Natural killer cell (primary cell): Measurements from ENCODE around the gene TRIM36. TPM values are rescaled to one million over a fixed set of nuclear protein-coding genes. Genes with fewer than 3 reads are reported as not detected.

ENCODE experiments used
- ATAC-seq, 3 donors: fragments of 150-1000 bp in 2 of 3; fragments of 200-7000 bp in 1 of 3; cut with Tn5 transposase; 1 replicate in 1 of 3; 2 replicates in 2 of 3; pipeline ENCODE4 v1.10.0; 2021; ENCODE audit warnings: mild to moderate bottlenecking in 2 of 3, moderate library complexity in 2 of 3
- DNase-seq, 2 donors: peaks; one replicate each; pipeline versions ENCODE4 v3.0.0 to v3.0.0-alpha.2; 2013 to 2021; ENCODE audit warnings: mixed read lengths in 1 of 2
- H3K27ac ChIP-seq: one replicate; pipeline ENCODE4 v1.5.1; 2013; ENCODE audit warnings: mild to moderate bottlenecking, low read length
- H3K27me3 ChIP-seq: one replicate; pipeline ENCODE4 v1.6.1; 2013; ENCODE audit warnings: low read length; ENCODE audit not compliant: control insufficient read depth, insufficient read depth
- H3K36me3 ChIP-seq: one replicate; pipeline ENCODE4 v1.6.1; 2013; ENCODE audit warnings: low read length; ENCODE audit not compliant: control insufficient read depth, insufficient read depth
- H3K4me1 ChIP-seq: one replicate; pipeline ENCODE4 v1.6.1; 2013; ENCODE audit warnings: low read length; ENCODE audit not compliant: control insufficient read depth, insufficient read depth
- H3K4me3 ChIP-seq: one replicate; pipeline ENCODE4 v1.5.1; 2013; ENCODE audit warnings: low read length
- H3K9me3 ChIP-seq: one replicate; pipeline ENCODE4 v1.6.1; 2013; ENCODE audit warnings: low read length; ENCODE audit not compliant: control insufficient read depth, insufficient read depth
- H3K27ac Mint-ChIP-seq, 2 donors: one replicate each; pipeline ENCODE4 v1.8.0; 2022; ENCODE audit warnings: mild to moderate bottlenecking in 2 of 2, mixed read lengths in 2 of 2, moderate library complexity in 1 of 2
- H3K27me3 Mint-ChIP-seq, 2 donors: one replicate each; pipeline ENCODE4 v1.8.0; 2022; ENCODE audit warnings: low read depth in 2 of 2, mixed read lengths in 2 of 2
- H3K36me3 Mint-ChIP-seq: one replicate; pipeline ENCODE4 v1.8.0; 2022; ENCODE audit warnings: mixed read lengths
- H3K4me1 Mint-ChIP-seq, 2 donors: one replicate each; pipeline ENCODE4 v1.8.0; 2022; ENCODE audit warnings: mixed read lengths in 2 of 2
- H3K4me3 Mint-ChIP-seq: one replicate; pipeline ENCODE4 v1.8.0; 2022; ENCODE audit warnings: mild to moderate bottlenecking, moderate library complexity, mixed read lengths
- H3K9me3 Mint-ChIP-seq, 2 donors: one replicate each; pipeline ENCODE4 v1.8.0; 2022; ENCODE audit warnings: mixed read lengths in 2 of 2
- WGBS: methylation state at CpG from one replicate; pipeline ENCODE4 v1.1.7; 2013; ENCODE audit warnings: missing lambda C conversion rate; ENCODE audit not compliant: insufficient coverage; 5-methylcytosine and 5-hydroxymethylcytosine counted together
- intact Hi-C: fragments of 100-400 bp; cut with micrococcal nuclease; formaldehyde crosslinking; loops from one replicate; pipeline ENCODE4 v1.14.2; 2022
- total RNA-seq, 4 donors: library from RNA; stranded (reverse); fragments of 120-200 nt in 1 of 4; gene quantifications; one replicate each; pipeline versions ENCODE4 v1.2.3 to v1.2.4, GENCODE V29; 2013 to 2022
- TF ChIP-seq, protein P1 (sequence below): fragments of 200-600 bp; IDR thresholded peaks from one replicate; pipeline ENCODE4 v1.8.0; 2022; ENCODE audit warnings: antibody characterized with exemption

Gene TRIM36
- total RNA-seq, 3 donors from 2014 or later (not counting 1 experiment from before 2014, with no cell fraction given) = 0.25 to 1.2 (median 0.38) TPM

DNA sequence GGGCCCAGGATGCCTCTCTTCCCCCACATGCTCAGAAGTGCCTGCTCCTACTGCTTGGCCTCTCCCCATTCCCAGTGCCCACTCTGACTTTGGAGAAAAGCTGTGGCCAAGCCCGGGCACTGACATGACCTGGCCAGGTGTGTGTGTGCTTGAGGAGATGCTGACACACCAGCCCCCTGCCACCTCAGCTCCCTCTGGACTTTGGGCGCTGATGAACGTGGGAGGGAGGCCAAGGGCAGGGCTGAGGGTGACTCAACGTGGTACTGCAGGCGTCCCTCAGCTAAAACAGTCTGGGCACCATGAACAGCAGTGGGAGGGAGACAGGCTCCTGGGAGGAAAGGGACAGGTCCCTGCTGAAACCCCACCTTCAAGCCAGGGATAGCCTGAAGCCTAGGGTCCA, 3.9 kb downstream of the TRIM36 start:
- DNase-seq (no peak), ATAC-seq (no peak)
- Mint-ChIP-seq H3K4me1 (peaks cover 4 to 16% of the 10 kb centered on the region in 2 donors), H3K4me3 (no peak overlapping the region), H3K36me3 (no peaks in the 10 kb centered on the region), H3K27me3 (peaks cover 24 to 42% of the 10 kb centered on the region in 2 donors), H3K27ac (no peak overlapping the region), H3K9me3 (no peaks in the 10 kb centered on the region)
- H3K36me3 ChIP-seq = no peaks in the 10 kb centered on the region
- no peak overlapping the region for H3K27ac ChIP-seq
- TF ChIP-seq, protein P1, sequence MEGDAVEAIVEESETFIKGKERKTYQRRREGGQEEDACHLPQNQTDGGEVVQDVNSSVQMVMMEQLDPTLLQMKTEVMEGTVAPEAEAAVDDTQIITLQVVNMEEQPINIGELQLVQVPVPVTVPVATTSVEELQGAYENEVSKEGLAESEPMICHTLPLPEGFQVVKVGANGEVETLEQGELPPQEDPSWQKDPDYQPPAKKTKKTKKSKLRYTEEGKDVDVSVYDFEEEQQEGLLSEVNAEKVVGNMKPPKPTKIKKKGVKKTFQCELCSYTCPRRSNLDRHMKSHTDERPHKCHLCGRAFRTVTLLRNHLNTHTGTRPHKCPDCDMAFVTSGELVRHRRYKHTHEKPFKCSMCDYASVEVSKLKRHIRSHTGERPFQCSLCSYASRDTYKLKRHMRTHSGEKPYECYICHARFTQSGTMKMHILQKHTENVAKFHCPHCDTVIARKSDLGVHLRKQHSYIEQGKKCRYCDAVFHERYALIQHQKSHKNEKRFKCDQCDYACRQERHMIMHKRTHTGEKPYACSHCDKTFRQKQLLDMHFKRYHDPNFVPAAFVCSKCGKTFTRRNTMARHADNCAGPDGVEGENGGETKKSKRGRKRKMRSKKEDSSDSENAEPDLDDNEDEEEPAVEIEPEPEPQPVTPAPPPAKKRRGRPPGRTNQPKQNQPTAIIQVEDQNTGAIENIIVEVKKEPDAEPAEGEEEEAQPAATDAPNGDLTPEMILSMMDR = no peak
- intact Hi-C loops = no loop called here
- no peak overlapping the region for H3K4me3 ChIP-seq
- peaks cover 12% of the 10 kb centered on the region for H3K9me3 ChIP-seq
- peaks cover 15% of the 10 kb centered on the region for H3K4me1 ChIP-seq
- H3K27me3 ChIP-seq = peaks cover 18% of the 10 kb centered on the region
- WGBS = 83% methylated on average over 5 of the region's 5 CpGs

- Histone ChIP-seq H3K4me3 (no peak overlapping the region), H3K36me3 (no peaks in the 10 kb centered on the region), H3K9me3 (peaks cover 4% of the 10 kb centered on the region), H3K27me3 (peaks cover 8% of the 10 kb centered on the region), H3K4me1 (no peaks in the 10 kb centered on the region), H3K27ac (no peak overlapping the region)
- Mint-ChIP-seq H3K4me1 (no peaks in the 10 kb centered on the region), H3K27me3 (peaks cover 34 to 46% of the 10 kb centered on the region in 2 donors), H3K27ac (no peak overlapping the region), H3K4me3 (no peak overlapping the region), H3K36me3 (no peaks in the 10 kb centered on the region), H3K9me3 (no peaks in the 10 kb centered on the region)
- ATAC-seq (no peak), DNase-seq (no peak)
- TF ChIP-seq, protein P1 = no peak
- 100% methylated on average over 1 of the region's 3 CpGs for whole genome bisulfite sequencing
- intact Hi-C loops = no loop called here
Measured at GRCh38 chr5:115160975-115161475, 8.7 kb downstream of the TRIM36 start.

DNA sequence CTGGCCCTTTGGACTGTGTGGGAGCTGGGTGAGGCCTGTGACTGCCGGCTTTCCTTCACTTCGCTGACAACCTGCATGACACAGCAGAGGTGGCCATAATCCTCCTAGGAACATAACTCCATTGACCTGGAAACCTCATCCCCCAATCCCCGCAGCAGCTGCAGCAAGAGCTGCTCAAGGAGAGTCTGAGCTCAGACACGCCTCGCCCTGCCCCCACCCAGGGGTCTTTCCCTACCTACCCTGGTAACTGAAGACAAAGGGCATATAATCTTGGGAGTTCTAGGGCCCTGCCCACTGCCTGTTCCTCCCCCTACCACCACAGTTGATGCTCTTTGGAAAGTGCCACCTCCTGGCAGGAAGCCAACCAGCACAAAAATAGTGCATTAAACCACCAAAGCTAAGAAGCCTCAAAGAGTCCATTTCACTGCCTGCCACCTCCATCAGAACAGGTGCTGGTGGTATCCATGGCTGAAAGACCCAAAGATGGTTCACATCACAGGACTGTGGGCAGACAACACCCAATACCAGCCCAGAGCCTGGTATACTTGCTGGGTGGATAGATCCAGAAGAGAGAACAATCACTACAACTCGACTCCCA, 18.4 kb downstream of the TRIM36 start:
- ATAC-seq (no peak), DNase-seq (no peak)
- peaks cover 17% of the 10 kb centered on the region for H3K36me3 Mint-ChIP-seq
- Histone ChIP-seq H3K4me1 (no peaks in the 10 kb centered on the region), H3K36me3 (no peaks in the 10 kb centered on the region), H3K4me3 (no peak overlapping the region), H3K9me3 (peaks cover 3% of the 10 kb centered on the region), H3K27me3 (peaks cover 2% of the 10 kb centered on the region), H3K27ac (no peak overlapping the region)
- H3K4me3 Mint-ChIP-seq = no peak overlapping the region
- H3K4me1 Mint-ChIP-seq = no peaks in the 10 kb centered on the region
- no peak overlapping the region for H3K27ac Mint-ChIP-seq
- intact Hi-C loops = no loop called here
- TF ChIP-seq, protein P1 = no peak
- WGBS = 91% methylated on average over 6 of the region's 6 CpGs
- H3K9me3 Mint-ChIP-seq = peaks cover 6 to 7% of the 10 kb centered on the region in 2 donors
- peaks cover 29 to 43% of the 10 kb centered on the region in 2 donors for H3K27me3 Mint-ChIP-seq

DNA sequence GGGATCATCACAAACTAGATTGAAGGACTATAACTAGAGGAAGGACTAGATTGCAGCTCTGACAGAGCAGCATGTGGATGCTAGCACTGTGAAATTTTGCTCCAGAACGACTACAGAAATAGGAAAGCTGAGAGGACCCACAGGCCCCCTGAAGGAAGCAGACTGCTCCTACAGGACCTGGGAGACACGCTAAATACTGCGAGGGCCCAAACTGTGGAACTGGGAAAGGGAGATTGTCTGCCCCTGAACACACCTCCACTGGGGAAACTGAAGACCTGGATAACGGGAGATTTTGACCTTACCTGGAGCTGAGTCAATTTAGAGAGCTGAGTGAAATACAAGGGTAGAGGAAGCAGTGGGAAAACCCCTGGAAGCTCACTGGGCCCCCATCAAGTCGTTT, 19.2 kb downstream of the TRIM36 start:
- Mint-ChIP-seq H3K9me3 (peaks cover 6 to 7% of the 10 kb centered on the region in 2 donors), H3K4me3 (no peak overlapping the region), H3K4me1 (no peaks in the 10 kb centered on the region), H3K27me3 (peaks cover 24 to 35% of the 10 kb centered on the region in 2 donors), H3K36me3 (peaks cover 17% of the 10 kb centered on the region), H3K27ac (no peak overlapping the region)
- intact Hi-C loops = no loop called here
- WGBS = 89% methylated on average over 5 of the region's 5 CpGs
- DNase-seq (no peak), ATAC-seq (no peak)
- Histone ChIP-seq H3K27ac (no peak overlapping the region), H3K36me3 (no peaks in the 10 kb centered on the region), H3K4me1 (no peaks in the 10 kb centered on the region), H3K9me3 (peaks cover 3% of the 10 kb centered on the region), H3K4me3 (no peak overlapping the region), H3K27me3 (peaks cover 2% of the 10 kb centered on the region)
- TF ChIP-seq, protein P1 = no peak
